HK-2 (cell line): Measurements from ENCODE around the gene KRT78.
A peak's percentile ranks its signal among the peaks of the same experiment; 100 is the strongest.
"Not testable (repeated sequence)": the region's sequence is repeated elsewhere in the genome, so short reads cannot be mapped to it uniquely, and the experiment has no call there.

Experiments
- DNase-seq: peaks from one replicate; pipeline ENCODE4 v3.0.0-alpha.2; 2018; ENCODE audit not compliant: unreplicated experiment

KRT78 gene

GRCh38 chr12:52871291-52872039, 22.7 kb upstream of the KRT78 start:
- peak; percentile 44 for DNase-seq

GRCh38 chr12:52870361-52871290, 21.8 kb upstream of the KRT78 start:
- DNase-seq, result peak; percentile 76

- DNase-seq, result no peak
Measured at GRCh38 chr12:52867642-52868041, 18.8 kb upstream of the KRT78 start.

- no peak for DNase-seq
Measured at GRCh38 chr12:52867152-52867551, 18.4 kb upstream of the KRT78 start.

GRCh38 chr12:52865090-52865944, 16.5 kb upstream of the KRT78 start:
- DNase-seq, result peak; percentile 77

GRCh38 chr12:52862023-52862422, 13.2 kb upstream of the KRT78 start:
- no peak for DNase-seq

- no peak for DNase-seq
Measured at GRCh38 chr12:52861511-52861910, 12.7 kb upstream of the KRT78 start.

- no peak for DNase-seq
Measured at GRCh38 chr12:52860102-52860823, 11.5 kb upstream of the KRT78 start.

GRCh38 chr12:52857500-52857899, 8.7 kb upstream of the KRT78 start:
- no peak for DNase-seq

GRCh38 chr12:52856787-52857186, 8.0 kb upstream of the KRT78 start:
- no peak for DNase-seq

- not testable (repeated sequence) for DNase-seq
Measured at GRCh38 chr12:52856077-52856476, 7.3 kb upstream of the KRT78 start.

- no peak for DNase-seq
Measured at GRCh38 chr12:52851787-52852186, 3.0 kb upstream of the KRT78 start.

- DNase-seq, result no peak
Measured at GRCh38 chr12:52850681-52851080, 1.9 kb upstream of the KRT78 start.

GRCh38 chr12:52849511-52849910, 717 bp upstream of the KRT78 start:
- DNase-seq, result no peak

- peak; percentile 81 for DNase-seq
Measured at GRCh38 chr12:52847335-52848102, 1.3 kb downstream of the KRT78 start.

- DNase-seq, result no peak
Measured at GRCh38 chr12:52846356-52846970, 2.3 kb downstream of the KRT78 start.

- no peak for DNase-seq
Measured at GRCh38 chr12:52845946-52846345, 2.8 kb downstream of the KRT78 start.

- DNase-seq, result no peak
Measured at GRCh38 chr12:52844386-52844785, 4.4 kb downstream of the KRT78 start.

GRCh38 chr12:52839436-52840105, 9.2 kb downstream of the KRT78 start:
- no peak for DNase-seq
